OCI-LY3 (cell line): ENCODE data around the gene CELSR2.

Experiments used
- CTCF ChIP-seq: fragments of 200-600, 300-600 bp; sonication (generic); IDR thresholded peaks from 2 replicates; pipeline ENCODE4 v1.5.1; 2014; ENCODE audit warnings: antibody characterized with exemption, low read length, low read depth
- EZH2phosphoT487 ChIP-seq: fragments of 200-600 bp; shearing (Covaris generic); IDR thresholded peaks from 2 replicates; pipeline ENCODE4 v1.6.1; 2018; ENCODE audit warnings: antibody characterized with exemption, mixed run types, low read depth

- TF ChIP-seq CTCF (no peak), EZH2phosphoT487 (no peak)
Observed at GRCh38 chr1:109299558-109300343, 50.4 kb downstream of the CELSR2 start.
